ENCODE data around the gene LPIN1.
"Not testable (repeated sequence)": the region's sequence is repeated elsewhere in the genome, so short reads cannot be mapped to it uniquely, and the experiment has no call there.

Gene LPIN1

GRCh38 chr2:11745613-11746375 lies 638 bp upstream of the LPIN1 start:
- DNase-seq, result no peak

DNA sequence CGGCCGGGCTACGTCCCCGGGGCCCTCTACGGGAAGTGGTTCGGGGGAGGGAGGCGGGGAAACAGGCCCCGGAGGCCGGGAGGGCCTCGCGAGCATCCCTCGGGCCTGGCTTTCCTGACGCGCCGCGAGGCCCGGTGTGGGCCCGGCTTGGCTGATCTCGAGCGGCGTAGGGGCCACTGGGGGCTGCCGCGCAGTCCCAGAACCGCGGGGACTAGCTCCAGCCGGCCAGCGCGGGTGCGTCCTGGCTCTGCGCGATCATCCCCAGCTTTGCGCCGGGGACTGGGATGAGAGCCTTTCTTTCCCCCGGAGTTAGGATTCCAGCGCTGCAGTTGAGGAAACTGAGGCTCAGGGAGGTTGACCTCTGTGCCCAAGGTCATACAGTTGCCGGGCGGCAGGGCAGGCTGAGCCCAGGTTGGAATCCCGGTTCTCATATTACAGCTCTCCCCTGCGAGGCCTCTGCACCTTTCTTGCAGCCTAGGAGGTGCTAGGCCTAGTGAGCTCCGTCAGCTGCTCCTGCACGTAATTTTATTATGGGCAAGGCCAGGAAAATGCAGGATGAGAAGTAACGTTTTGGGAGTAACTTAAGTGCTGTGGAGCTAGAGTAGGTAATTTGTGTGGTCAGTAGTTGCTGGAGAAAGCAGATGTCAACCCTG lies 501 bp downstream of the LPIN1 start:
- DNase-seq, result no peak

DNA sequence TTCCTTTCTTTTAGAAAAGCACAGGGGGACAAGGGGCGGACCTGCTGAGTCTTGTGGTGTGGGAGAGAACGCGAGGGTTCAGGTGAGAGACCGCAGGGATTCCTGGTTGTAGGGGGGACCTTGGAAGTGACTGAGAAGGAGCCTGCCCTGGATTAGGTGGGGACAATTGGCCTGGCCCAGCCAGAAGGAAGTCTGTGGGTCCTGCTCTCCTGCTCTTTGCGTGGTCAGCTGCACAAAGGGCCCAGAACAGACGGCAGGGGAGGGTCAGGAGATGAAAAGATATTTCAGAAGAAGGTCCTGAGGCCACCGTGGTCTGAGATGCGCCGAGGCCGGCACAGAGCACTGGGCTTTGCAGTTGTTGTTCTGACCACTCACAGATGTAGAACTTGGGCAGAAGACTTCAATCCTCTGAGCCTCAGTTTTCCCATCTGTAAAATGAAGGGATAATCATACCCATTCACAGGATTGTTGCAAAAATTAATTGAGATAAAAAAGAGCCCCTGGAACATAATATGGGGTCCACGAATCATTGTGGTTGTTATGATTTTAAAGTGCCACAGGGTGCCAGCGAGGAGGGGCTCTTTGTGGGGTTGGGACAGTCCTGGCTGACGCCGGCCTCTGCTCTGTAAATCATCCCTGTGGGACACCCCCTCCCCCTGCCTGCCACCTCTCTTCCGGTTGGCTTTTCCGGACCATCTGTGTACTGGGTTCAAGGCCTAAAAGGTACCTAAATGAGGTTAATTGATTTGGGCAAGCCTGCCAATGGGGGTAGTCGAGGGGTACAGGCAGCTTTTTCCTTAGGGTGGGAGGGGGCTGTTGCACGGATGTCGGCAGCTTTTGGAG lies 1.8 kb downstream of the LPIN1 start:
- DNase-seq, result no peak

DNA sequence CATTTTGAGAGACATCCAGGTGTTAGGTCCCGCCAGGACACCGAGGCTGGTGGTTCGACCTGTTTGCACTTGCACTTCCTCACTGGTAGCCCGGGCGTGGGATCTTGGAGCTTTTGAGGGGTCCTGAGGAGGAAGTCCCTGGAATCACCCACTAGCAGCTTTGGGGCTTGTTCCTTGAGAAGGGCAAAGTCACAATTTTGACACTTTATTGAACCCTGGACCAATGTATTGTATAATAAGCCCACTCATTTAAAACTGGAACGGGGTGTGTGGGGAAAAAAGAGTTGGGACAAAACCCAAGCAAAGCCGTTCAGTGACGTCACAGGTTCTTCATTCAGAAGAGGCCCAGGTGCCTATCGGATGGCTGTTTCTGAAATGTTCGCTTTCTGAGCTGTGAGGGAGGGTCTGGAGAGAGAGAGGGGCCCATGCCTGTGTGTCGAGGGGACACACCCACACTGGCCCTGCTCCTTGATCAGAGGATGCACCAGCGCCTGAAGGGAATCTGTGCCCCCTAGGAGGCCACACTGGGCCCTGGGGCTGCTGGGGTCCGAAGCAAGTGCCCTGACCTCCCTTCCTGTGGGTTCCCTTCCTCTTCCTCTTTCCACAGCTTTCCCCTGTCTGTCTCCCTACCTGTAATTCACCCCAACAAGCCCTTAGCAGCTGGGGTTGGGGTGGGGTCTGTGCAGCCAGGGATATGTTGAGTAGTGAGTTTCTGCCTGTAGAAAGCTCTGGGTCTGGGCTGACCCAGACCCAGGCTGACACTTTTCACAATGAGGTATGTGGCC lies 2.6 kb downstream of the LPIN1 start:
- DNase-seq, result no peak

DNA sequence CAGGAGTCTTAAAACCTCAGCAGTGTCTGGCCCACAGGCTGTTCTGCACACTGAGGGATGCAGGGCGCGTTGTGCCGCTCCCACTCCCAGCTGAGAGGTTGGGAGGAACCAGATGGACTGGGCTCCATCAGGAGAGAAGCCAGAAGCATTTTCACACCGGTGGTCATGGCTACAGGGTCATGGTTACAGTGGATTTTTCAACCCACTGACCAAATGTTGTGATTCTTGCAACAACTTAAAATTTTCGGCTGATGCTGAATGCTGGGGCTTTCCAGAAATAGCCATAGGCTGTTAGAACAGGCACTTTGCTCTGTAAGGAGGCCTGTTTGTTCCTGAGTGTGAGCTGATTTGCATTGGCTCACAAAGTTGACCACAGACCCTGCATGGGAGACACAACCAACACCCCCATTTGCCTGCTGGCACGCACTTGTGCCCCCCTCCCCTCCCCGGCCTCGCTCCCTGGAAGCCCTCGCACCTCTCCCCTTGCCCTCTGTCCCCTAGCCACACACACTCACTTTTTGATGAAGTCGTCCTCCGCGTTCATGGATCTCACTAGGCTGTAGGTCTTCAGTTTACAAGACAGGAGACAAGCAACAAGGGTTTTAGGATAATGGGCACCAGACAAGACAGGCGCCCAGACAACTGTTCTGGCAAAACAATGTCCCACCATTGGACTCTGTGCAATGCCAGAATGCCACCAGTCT lies 3.4 kb downstream of the LPIN1 start:
- DNase-seq, result no peak

- peak; percentile 81 for DNase-seq
Observed at GRCh38 chr2:11750422-11750821, 4.0 kb downstream of the LPIN1 start.

- DNase-seq, result peak; percentile 48
Observed at GRCh38 chr2:11750917-11751316, 4.5 kb downstream of the LPIN1 start.

DNA sequence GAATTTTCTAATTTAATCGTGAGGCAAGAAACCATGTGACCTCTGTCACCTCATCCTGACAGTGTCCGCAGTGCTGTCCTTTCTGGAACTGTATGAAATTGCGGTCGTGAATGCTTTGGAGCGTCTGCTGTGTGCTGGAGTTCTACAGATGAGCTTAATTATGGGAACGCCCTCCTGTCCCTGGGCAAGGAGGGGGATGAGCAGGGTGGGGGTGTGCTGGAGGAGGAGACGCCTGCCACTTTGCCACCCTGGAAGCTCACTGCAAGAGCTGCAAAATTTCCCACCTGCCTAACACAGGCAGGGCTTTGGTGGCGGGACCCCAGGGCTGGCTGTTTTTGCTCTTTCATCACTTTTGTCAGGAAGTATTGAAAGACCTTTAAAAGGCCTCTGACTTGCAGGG lies 6.5 kb downstream of the LPIN1 start:
- DNase-seq, result no peak

- DNase-seq, result peak; percentile 69
Observed at GRCh38 chr2:11753452-11753885, 7.0 kb downstream of the LPIN1 start.

GRCh38 chr2:11753886-11754699 lies 7.7 kb downstream of the LPIN1 start:
- DNase-seq, result peak; percentile 79

GRCh38 chr2:11754700-11755015 lies 8.2 kb downstream of the LPIN1 start:
- DNase-seq, result no peak

GRCh38 chr2:11757101-11757500 lies 10.7 kb downstream of the LPIN1 start:
- peak; percentile 64 for DNase-seq

- no peak for DNase-seq
Observed at GRCh38 chr2:11758187-11758586, 11.8 kb downstream of the LPIN1 start.

GRCh38 chr2:11758647-11759046 lies 12.2 kb downstream of the LPIN1 start:
- DNase-seq, result no peak

DNA sequence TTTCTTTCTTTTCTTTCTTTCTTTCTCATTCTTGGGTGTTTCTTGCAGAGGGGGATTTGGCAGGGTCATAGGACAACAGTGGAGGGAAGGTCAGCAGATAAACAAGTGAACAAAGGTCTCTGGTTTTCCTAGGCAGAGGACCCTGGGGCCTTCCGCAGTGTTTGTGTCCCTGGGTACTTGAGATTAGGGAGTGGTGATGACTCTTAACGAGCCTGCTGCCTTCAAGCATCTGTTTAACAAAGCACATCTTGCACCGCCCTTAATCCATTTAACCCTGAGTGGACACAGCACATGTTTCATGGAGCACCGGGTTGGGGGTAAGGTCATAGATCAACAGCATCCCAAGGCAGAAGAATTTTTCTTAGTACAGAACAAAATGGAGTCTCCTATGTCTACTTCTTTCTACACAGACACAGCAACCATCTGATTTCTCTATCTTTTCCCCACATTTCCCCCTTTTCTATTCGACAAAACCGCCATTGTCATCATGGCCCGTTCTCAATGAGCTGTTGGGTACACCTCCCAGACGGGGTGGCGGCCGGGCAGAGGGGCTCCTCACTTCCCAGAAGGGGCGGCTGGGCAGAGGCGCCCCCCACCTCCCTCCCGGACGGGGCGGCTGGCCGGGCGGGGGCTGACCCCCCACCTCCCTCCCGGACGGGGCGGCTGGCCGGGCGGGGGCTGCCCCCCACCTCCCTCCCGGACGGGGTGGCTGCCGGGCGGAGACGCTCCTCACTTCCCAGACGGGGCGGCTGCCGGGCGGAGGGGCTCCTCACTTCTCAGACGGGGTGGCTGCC lies 12.9 kb downstream of the LPIN1 start:
- not testable (repeated sequence) for DNase-seq

- DNase-seq, result no peak
Observed at GRCh38 chr2:11761259-11761658, 14.8 kb downstream of the LPIN1 start.

DNA sequence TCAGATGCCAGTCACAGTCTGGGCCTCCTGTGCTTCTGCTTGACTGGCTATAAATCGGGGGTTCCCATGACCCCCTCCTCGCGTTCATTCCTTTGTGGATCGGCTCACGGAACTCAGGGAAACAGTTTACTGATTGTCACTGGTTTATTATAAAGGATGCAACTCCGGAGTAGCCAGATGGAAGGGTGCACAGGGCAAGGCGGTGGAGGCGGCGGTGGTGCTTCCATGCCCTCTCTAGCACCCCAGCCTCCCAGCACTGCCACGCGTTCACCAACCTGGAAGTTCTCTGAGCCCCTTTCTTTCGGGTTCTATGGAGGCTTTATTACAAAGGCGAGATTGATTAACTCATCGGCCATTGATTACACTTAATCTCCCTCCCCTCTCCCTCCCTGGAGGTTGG lies 15.6 kb downstream of the LPIN1 start:
- DNase-seq, result no peak

DNA sequence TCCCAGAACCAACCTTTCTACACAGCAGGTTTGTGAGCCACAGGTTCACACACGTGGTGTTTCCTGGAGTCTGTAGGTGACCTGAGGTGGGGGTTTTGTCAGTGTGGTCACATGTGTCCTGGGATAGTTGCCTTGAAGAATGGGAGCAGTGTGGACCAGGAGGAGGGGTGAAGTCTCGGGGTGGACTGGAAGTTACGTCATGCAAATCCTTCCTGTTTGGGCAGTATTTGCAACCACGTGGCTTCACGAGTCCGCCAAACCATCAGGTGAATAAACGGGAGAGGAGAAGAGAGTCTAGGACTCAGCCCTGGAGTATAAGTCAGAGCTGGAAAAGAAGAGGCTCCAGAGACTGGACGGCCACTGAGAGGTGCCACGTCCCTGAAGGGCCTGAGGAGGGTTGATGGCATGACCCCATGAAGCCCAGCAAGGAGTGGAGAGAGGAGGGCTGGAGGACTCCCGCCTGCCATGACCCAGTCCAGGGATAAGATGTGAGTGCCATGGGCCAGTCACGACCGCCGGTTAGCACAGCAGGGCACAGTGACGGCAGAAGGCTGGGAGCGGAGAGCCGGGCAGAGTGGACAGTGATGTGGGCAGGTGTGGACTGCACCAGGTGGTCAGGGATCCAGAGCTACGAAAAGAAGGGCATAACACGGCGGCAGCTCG lies 16.5 kb downstream of the LPIN1 start:
- DNase-seq, result no peak

DNA sequence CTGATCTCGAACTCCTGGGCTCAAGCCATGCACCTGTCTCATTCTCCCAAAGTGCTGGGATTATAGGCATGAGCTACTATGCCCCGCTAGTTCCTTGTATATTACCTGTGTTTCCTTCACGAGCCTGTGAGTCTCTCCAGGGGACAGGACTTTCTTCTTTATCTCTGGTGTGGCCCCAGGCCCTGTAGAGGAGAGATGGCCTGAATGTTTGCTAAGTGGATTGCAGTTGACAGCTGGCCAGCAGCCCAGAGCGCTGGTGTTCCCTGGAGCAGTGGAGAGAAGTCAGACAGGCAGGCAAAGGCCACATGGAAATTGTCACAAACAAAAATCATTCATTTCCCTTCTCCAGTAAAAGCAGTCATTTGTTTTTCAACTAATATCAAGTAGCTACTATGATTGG lies 17.9 kb downstream of the LPIN1 start:
- no peak for DNase-seq

DNA sequence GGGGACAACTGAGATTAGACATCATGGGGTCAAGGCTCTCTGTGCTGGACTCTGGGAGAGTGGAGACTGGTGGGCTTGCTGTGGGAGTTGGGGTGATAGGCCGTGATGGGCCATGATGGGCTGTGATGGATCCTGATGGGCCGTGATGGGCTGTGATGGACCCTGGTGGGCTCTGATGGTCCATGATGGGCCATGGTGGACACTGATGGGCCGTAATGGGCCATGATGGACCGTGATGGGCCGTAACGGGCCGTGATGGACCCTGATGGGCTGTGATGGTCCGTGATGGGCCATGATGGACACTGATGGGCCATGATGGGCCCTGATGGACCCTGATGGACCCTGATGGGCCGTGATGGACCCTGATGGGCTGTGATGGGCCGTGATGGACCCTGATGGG lies 18.5 kb downstream of the LPIN1 start:
- DNase-seq, result no peak

Data from CD4-positive, alpha-beta T cell treated with Interleukin-12 subunit alpha and Interleukin-12 subunit beta, for 1 hour (primary cell).